ENCODE measurements around the gene BIRC3.

GRCh38 chr11:102305352-102306047, 11.8 kb upstream of the BIRC3 start:
- TF ChIP-seq, protein P1, sequence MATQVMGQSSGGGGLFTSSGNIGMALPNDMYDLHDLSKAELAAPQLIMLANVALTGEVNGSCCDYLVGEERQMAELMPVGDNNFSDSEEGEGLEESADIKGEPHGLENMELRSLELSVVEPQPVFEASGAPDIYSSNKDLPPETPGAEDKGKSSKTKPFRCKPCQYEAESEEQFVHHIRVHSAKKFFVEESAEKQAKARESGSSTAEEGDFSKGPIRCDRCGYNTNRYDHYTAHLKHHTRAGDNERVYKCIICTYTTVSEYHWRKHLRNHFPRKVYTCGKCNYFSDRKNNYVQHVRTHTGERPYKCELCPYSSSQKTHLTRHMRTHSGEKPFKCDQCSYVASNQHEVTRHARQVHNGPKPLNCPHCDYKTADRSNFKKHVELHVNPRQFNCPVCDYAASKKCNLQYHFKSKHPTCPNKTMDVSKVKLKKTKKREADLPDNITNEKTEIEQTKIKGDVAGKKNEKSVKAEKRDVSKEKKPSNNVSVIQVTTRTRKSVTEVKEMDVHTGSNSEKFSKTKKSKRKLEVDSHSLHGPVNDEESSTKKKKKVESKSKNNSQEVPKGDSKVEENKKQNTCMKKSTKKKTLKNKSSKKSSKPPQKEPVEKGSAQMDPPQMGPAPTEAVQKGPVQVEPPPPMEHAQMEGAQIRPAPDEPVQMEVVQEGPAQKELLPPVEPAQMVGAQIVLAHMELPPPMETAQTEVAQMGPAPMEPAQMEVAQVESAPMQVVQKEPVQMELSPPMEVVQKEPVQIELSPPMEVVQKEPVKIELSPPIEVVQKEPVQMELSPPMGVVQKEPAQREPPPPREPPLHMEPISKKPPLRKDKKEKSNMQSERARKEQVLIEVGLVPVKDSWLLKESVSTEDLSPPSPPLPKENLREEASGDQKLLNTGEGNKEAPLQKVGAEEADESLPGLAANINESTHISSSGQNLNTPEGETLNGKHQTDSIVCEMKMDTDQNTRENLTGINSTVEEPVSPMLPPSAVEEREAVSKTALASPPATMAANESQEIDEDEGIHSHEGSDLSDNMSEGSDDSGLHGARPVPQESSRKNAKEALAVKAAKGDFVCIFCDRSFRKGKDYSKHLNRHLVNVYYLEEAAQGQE (IDR thresholded peaks at IDR 0.05; ENCODE audit: borderline replicate concordance) = no peak
- TF ChIP-seq CTCF (IDR thresholded peaks at IDR 0.05; ENCODE audit: poor library complexity, severe bottlenecking) (no peak), EZH2 (IDR thresholded peaks at IDR 0.05; ENCODE audit: borderline replicate concordance, insufficient read depth, low read length, poor library complexity, severe bottlenecking) (no peak), EP300 (conservative IDR thresholded peaks at IDR 0.05; ENCODE audit: poor library complexity, severe bottlenecking) (no peak), POLR2AphosphoS5 (IDR thresholded peaks at IDR 0.05) (no peak), TAF1 (IDR thresholded peaks at IDR 0.05; ENCODE audit: low read depth) (no peak)

Data from neural cell (in vitro differentiated cells).